SKM-1 (cell line): ENCODE results near the gene ADAP1.
"Not testable (repeated sequence)": the region's sequence is repeated elsewhere in the genome, so short reads cannot be mapped to it uniquely, and the experiment has no call there.

Experiments
- DNase-seq: peaks from one replicate; lab custom pipeline; 2025; ENCODE audit not compliant: unreplicated experiment; lab: John Stamatoyannopoulos, UW

Gene ADAP1, protein sequence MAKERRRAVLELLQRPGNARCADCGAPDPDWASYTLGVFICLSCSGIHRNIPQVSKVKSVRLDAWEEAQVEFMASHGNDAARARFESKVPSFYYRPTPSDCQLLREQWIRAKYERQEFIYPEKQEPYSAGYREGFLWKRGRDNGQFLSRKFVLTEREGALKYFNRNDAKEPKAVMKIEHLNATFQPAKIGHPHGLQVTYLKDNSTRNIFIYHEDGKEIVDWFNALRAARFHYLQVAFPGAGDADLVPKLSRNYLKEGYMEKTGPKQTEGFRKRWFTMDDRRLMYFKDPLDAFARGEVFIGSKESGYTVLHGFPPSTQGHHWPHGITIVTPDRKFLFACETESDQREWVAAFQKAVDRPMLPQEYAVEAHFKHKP

DNA sequence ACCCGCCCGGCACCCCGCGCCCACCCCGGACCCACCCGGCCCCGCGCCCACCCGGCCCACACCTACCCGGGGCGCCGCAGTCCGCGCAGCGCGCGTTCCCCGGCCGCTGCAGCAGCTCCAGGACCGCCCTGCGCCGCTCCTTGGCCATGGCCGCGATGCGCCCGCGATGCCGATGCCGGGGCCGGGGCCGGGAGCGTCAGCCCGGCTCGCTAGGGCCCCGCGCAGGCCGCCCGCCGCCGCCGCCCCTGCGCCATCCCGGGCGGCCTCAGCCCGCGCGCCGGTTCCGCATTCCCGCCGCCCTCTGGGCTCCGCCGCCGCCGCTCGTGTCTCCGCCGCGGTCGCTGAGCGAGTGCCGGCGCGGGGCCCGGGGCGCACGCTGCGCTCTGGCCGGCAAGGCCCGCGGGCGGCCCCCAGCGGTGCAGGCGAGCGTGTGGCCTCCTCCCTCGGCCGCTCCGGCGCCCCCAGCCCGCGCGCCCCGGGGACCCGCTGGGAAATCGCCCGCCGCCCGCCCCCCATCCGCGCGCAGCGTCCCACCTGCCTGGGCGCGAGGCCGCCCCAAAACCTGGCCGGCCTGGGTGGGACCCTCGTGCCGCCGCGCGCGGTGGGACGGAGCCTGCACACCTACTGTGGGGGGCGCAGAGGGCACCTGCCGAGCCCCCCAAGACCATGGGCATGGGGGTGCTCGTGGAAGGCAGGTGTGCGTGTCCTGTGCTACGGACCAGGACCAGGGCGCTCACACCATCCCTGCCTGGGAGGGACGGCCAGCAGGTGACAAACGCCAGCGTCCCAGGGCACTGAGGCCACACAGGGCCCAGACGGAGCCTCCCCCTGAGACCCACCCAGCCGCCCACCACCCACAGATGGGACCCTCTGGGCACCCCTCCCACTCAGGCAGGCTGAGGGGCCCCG is at the start of gene ADAP1:
Gene ADAP1, minus strand, starts transcription at position 351 of the 909 bp plus-strand sequence. Its CDS starts 203 bp downstream, at position 148.
- peak; percentile 8 for DNase-seq

DNA sequence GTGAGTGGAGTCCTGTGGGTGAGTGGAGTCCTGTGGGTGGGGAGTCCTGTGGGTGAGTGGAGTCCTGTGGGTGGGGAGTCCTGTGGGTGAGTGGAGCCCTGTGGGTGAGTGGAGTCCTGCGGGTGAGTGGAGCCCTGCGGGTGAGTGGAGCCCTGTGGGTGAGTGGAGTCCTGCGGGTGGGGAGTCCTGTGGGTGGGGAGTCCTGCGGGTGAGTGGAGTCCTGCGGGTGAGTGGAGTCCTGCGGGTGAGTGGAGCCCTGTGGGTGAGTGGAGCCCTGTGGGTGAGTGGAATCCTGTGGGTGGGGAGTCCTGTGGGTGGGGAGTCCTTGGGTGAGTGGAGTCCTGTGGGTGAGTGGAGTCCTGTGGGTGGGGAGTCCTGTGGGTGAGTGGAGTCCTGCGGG is 48.0 kb upstream of the ADAP1 start:
- DNase-seq = not testable (repeated sequence)

DNA sequence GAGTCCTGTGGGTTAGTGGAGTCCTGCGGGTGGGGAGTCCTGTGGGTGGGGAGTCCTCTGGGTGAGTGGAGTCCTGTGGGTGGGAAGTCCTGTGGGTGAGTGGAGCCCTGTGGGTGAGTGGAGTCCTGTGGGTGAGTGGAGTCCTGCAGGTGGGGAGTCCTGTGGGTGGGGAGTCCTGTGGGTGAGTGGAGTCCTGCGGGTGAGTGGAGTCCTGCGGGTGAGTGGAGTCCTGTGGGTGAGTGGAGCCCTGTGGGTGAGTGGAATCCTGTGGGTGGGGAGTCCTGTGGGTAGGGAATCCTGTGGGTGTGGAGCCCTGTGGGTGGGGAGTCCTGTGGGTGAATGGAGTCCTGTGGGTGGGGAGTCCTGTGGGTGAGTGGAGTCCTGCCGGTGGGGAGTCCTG is 47.5 kb upstream of the ADAP1 start:
- DNase-seq = not testable (repeated sequence)

DNA sequence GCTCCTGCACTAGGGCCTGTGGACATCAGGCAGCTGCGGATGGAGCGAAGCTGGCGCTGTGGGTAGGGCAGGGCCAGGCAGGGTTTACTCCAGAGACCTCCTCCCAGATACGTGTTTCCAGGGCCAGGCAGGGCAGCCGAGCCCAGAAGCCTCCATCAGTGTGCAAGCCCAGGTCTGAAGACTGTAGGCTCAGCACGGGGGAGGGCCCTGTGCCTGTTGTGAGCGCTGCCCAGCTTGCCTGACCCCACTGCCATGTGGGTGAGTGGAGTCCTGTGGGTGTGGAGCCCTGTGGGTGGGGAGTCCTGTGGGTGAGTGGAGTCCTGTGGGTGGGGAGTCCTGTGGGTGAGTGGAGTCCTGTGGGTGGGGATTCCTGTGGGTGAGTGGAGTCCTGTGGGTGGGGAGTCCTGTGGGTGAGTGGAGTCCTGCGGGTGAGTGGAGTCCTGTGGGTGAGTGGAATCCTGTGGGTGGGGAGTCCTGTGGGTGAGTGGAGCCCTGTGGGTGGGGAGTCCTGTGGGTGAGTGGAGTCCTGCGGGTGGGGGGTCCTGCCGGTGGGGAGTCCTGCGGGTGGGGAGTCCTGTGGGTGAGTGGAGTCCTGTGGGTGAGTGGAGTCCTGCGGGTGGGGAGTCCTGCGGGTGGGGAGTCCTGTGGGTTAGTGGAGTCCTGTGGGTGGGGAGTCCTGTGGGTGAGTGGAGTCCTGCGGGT is 46.7 kb upstream of the ADAP1 start:
- not testable (repeated sequence) for DNase-seq

DNA sequence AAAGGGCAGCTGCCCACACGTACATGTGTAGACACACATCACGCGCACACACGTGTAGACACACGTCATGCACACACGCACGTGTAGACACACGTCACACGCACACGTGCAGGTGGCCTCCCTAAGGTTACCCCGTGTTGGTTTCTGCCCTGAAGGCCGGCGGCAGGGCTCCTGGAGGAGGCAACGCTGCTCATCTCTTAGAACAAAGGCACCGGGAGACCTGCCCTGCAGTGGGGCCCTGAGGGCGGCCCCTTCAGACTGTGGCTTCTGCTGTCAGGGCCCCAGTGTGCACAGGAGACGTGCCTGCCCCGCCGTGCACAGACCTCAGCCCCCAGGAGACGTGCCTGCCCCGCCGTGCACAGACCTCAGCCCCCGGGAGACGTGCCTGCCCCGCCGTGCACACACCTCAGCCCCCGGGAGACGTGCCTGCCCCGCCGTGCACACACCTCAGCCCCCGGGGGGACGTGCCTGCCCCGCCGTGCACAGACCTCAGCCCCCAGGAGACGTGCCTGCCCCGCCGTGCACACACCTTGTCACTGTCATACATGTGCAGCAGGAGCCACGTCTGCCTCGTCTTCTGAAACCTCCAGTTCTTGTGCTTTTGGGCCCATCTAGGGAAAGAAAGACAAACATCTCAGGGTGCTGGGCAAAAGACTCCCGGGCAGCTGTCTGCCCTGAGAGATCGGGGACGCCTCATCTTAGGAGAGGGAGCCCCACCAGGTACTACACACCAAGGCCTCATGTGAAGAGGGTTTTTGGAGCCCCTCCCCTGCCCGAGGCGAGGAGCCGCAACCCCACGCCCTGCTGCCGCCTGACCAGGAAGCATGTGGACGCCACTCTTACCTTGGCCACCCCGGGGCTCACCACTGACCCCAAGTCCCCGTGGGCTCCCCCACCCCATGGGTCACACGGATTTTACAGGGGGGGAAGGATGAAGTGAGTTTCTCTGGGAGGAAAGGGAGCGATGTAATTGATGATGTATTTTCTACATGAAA is 45.8 kb upstream of the ADAP1 start:
- DNase-seq = no peak

DNA sequence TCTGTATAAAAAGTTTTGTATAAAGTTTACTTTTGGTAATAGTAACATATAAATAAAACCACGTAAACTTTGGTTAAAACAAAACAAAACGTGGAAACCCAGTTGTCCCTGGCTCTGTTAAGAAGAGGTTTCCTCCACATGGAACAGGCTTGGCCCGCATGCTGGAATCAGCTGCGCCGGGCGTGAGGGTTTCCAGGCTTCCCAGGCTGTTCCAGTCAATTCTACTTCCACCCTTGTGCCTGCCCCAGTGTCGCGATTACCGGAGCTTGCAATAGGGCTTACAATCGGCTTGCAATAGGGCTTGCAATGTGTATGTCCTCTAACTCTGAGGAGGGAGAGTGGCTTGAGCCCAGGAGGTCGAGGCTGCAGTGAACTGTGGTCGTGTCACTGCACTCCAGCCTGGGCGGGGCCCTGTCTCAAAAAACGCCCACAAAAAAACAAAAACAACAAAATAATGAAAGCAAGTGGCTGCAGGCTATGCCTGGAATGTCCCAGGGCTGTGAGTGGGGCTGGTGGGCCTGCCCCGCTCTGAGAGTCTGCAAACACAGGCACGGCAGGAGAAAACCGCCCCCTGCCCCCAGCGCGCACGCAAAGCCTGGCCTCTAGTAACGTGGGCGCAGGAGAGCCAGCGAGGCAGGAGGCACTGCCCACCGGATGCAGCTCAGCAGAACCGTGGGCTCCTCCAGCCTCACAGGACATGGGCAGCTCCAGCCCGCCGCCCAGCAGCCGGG is 44.8 kb upstream of the ADAP1 start:
- DNase-seq = no peak

DNA sequence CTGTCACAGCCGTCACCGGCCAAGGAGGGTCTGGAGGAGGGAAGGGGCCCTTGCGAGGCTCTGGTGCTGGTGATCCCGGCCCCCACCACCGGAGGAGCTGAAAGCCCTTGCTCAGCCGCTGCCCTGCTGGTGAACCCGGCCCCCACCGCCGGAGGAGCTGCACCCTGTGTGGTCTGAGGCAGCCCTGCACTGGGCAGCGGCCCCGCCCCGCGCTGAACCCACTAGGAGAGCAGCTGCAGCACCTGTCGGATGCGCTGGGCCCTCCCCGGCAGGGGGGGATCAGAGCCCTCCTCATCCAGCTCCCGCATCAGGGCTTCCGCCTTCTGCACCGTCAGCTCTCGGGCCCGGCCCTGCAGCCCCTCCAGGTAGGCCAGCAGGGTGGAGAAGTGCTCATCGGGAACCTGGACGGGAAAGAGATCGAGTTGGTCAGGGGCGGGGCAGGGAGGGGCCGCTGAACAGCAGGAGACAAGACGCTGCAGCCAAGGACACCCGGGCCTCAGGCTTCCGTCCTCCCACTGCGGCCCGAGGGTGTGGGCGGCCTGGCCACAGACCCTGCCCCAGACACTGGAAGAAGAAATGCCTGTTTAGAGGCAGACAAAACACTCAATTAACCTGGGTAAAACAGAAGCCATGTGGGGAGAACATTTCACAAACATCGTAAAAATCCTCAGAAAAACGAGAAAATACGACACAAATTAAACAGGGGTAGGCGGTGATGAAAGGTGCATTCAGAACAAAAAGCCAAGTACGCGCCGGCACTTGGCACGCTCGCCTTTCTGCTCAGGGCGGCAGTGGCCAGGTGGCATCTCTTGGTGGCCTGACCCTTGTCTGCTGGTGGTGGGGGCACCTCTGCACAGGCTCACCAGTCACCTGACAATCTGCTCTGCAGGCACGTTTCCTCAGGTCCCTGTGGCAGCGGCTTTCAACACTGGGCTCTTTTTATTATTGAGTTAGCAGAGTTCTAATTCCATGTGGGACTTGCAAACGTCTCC is 43.2 kb upstream of the ADAP1 start:
- DNase-seq = no peak

DNA sequence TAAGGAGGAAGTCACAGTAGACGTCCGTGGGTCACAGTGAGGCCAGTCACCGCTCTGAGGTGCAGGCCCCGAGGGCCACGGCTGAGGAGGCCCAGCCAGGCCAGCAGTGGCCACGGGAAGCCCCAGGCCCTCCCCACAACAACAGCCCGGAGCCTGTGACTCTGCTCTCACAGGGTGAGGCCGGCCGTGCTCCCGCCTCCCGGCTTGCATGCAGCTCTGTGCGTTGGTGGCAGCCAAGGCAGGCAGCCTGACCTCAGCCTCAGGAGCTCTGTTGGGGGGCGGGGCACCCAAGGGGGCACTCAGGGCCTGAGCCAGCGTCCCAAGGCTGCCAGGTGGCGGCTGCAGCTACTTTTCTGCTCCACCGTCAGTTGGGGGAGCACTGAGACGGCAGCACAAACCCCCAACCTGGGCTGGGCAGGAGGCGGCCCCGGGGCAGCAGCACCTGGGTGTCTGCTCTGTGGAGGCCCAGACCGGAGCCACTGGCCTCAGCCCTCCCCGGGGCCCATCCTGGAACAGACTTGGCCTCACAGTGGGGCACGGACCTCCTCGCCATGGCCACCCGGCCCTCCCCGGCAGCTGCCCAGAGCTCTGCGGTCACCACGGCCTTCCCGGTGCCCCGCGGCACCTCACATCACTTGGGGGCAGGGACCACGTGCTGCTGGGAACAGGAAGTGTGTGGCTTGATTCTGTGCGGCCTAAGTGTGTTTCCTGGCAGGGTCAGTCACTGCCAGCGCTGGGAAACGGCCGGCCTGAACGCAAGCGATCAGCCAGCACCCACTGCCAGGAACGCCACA is 41.8 kb upstream of the ADAP1 start:
- no peak for DNase-seq

DNA sequence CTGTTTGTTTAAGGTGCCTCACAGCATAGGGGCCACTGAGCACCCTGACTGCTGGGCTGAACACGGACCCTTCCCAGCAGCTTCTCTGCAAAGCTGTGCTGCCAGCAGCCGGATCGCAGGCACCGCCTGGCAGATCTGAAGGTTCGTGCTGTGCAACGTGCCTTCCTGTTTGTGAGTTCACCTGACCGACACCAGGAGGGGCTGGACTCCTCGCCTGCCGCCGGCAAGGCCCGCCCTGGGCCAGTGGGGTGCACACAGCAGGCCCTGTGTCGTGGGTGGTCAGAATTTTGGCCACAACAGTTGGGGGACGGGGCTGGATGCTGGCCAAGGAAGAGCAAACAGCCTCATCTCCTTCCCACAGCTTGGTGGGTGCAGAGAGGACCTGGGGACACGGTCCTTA is 41.1 kb upstream of the ADAP1 start:
- DNase-seq = no peak

DNA sequence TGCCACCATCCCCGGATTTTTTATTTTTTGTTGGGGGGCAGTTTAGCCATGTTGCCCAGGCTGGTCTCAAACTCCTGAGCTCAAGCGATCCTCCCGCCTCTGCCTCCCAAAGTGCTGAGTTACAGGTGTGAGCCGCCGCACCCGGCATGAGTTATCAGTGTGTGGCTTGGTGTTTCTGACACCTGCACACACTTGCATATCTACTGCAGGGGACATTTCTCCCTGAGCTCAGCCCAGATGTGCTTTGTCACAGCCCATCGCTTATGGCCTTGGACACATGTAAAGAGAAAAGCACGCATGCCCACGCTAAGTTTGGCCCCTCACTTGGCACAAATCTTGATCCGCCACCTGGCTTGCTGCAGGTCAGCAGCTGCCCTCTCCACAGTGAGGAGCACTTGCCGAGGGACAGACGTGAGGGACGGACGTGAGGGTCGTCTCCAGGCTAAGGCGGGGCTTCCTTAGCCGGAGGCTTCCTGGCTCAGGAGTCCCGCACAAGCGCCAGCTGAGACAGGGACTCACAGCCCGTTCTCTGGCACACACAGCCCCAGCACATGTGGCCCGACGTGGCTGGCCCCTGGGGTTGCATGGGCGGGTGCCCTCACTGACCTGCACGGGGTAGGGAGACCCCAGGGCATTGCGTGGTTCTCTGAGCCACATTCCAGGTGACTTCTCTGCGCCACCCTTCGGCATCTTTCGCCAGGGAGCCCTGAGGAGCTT is 40.3 kb upstream of the ADAP1 start:
- DNase-seq = no peak

DNA sequence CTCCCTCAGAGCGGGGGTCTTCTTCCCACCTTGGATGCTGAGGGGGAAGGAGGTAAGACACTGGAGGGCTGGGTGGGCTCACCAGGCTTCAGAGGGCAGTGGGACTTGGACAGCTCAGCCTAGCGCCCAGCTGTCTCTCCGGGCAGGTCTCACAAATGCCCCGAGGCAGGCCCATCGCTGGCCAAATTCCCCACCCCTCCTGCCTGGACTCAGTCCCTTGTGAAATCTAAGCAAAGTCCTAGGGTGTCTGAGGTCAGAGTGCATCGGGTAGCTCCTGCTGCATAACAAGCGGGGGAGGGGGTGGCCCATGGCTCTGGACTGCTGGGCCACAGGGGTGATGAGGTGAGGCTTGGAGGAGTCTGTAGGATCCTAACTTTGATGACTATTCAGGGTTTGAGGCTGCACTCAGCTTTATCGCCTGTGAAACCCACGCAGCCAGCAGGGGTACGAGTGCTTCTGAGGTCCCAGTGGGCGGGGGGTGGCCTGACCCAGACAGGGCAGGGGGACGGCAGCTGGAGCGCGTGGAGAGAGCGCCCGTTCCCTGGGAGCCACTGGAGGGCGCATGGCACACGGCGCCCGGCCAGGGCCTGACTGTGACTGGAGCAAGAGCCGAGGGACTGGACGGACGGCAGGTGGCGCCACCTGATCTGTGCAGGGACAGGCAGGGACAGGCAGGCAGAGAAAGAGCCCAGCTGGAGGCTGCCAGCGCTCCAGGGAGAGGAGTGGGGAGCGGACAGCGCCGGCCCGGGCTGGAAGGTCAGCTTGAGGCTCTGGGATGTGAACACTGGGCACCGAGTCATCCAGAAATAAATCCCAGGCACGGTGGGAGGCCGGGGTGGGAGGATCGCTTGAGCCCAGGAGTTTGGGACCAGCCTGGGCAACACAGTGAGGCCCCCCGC is 38.5 kb upstream of the ADAP1 start:
- peak; percentile 97 for DNase-seq

DNA sequence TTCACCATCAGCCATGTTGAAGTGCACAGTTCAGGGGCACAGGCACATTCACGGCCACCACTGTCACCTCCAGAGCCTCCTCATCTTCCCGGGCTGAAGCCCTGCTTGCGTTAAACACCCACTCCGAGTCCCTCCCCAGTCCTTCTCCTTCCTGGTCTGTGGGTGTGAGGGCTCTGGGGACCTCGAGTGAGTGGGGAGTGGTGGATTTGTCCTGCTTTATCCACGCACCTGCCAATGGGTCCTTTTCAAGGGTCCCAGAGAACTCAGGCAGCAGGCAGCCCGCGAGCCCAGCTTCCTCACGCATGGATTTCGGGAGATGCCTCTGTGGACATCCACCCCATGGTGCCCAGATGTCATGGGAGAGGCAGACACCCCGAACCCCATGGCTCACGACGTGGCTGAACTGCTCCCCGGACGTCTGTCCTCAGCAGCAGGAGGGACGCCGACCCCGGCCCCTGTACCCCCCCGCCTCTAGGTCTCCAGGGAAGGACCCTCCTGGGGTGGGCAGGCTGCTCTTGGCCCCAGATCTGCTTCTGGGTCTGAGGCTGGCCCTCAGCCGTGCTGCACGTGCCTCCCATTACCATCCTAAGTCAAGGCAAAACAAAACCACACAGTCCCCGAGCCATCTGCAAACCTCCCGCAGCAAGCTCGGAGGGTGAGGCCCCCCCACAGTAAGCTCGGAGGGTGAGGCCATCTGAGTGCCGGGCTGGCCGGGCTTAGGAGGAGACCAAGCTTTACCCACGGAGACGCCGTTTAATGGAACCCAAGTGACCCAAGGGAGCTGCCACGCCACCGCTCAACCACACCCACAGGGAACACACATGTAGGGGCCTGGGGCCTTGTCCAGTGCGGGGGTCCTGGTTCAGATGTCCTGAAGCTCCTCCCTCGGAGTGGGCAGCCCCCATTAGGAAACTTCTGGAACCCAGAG is 37.5 kb upstream of the ADAP1 start:
- DNase-seq = no peak

DNA sequence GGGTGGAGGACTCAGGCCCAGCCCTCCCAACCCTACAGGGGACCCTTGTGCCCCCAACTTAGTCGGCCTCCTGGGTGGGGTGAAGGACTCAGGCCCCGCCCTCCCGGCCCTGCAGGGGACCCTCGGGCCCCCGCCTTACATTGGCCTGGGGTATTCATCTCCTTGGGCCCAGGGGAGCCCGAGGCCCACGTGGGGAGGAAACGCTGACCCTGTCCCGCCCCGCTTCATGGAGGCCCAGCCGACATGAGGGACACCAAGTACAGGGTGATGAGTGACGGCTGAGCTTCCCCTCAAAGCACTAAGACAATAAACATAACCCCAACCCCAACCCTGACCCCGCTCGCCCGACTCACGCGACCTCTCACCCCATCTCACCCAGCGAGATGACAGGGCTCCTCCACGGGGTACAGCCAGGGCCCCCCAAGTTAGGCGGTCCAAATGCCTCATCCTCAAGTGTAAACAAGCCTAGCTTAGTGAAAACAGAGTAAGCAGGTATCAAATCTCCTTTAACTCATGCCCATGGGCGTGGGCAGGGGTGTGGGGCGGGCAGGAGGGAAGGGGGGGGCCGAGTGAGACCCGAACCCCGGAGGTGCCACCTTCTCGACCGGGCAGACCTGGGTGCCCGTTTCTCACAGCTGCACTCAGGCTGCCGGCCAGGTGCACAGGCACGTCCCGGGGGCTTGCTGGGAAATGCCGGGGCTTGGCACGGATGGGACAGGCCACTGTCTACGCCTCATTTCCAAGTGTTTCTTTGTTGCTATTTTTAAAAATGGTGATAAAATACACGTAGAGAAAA is 36.7 kb upstream of the ADAP1 start:
- no peak for DNase-seq

DNA sequence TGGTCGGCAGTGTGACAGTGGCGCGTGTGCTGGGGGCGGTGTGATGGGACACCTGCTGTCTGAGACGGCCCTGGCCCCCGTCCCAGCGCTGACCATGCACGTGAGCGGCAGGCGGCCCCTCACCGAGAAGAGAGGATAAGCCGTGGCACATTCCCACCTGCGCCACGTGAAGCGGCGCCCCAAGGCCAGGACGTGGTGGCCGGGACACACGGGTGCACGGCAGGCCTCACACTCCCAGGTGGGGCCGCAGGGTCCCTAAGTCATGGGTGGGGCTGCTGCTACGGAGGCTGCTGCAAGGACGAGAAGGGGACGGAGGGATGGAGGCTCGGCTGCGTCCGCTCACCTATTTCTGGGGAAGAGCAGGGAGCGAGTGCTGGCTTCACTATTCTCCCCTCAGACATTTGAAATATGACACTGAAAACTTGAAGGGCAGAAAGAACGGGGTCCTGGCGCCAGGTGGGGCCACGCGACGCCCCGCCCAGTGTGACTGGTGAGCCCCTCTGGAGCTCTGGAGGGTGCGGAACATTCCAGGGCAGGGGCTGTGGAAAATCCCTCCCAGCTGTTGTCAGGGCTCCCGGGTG is 36.0 kb upstream of the ADAP1 start:
- DNase-seq = no peak
